Liver (tissue), 9 donors: Measurements from ENCODE around the gene OTOR. TPM values are rescaled to one million over a fixed set of nuclear protein-coding genes. Genes with fewer than 3 reads are reported as not detected.

Experiments
- DNase-seq: peaks from one replicate; pipeline ENCODE4 v3.0.0-alpha.2; 2017; ENCODE audit warnings: low spot score
- H3K27ac ChIP-seq, 2 donors: one replicate each; pipeline ENCODE4 v1.7.0; 2013; ENCODE audit warnings: inconsistent platforms in 2 of 2, low read length in 2 of 2, control low read depth in 1 of 2, low read depth in 1 of 2, mild to moderate bottlenecking in 1 of 2
- H3K27me3 ChIP-seq, 4 donors: one replicate each; pipeline versions ENCODE4 v1.6.1 to v1.7.0; 2013; ENCODE audit warnings: low read length in 3 of 4, inconsistent platforms in 1 of 4, mild to moderate bottlenecking in 1 of 4, moderate library complexity in 1 of 4; ENCODE audit not compliant: control insufficient read depth in 4 of 4, insufficient read depth in 4 of 4
- H3K36me3 ChIP-seq, 4 donors: one replicate each; pipeline versions ENCODE4 v1.6.1 to v1.7.0; 2013; ENCODE audit warnings: low read length in 3 of 4, mild to moderate bottlenecking in 3 of 4, low read depth in 1 of 4, moderate library complexity in 1 of 4; ENCODE audit not compliant: control insufficient read depth in 4 of 4, insufficient read depth in 3 of 4
- H3K4me1 ChIP-seq, 4 donors: one replicate each; pipeline versions ENCODE4 v1.6.1 to v1.7.0; 2013; ENCODE audit warnings: low read length in 3 of 4, mild to moderate bottlenecking in 3 of 4, moderate library complexity in 1 of 4; ENCODE audit not compliant: control insufficient read depth in 4 of 4, insufficient read depth in 4 of 4
- H3K4me3 ChIP-seq, 3 donors: one replicate each; pipeline versions ENCODE4 v1.6.1 to v1.7.0; 2013; ENCODE audit warnings: low read length in 3 of 3, control low read depth in 1 of 3, low read depth in 1 of 3, mild to moderate bottlenecking in 1 of 3
- H3K9ac ChIP-seq, 2 donors: one replicate each; pipeline ENCODE4 v1.7.0; 2013; ENCODE audit warnings: low read length in 2 of 2, mild to moderate bottlenecking in 2 of 2, moderate library complexity in 2 of 2, control low read depth in 1 of 2, low read depth in 1 of 2
- H3K9me3 ChIP-seq, 4 donors: one replicate each; pipeline versions ENCODE4 v1.6.1 to v1.7.0; 2013; ENCODE audit warnings: low read length in 3 of 4; ENCODE audit not compliant: control insufficient read depth in 4 of 4
- EGR1 ChIP-seq, 2 donors: IDR thresholded peaks; 2 replicates each; pipeline ENCODE4 v1.6.1; 2016 to 2018; ENCODE audit warnings: antibody characterized with exemption in 2 of 2, low read depth in 2 of 2
- FOXA1 ChIP-seq: IDR thresholded peaks from 2 replicates; pipeline ENCODE4 v1.6.1; 2016; ENCODE audit warnings: antibody characterized with exemption
- FOXA2 ChIP-seq: IDR thresholded peaks from 2 replicates; pipeline ENCODE4 v1.6.1; 2016; ENCODE audit warnings: antibody characterized with exemption
- GABPA ChIP-seq, 2 donors: IDR thresholded peaks in 1 of 2; conservative IDR thresholded peaks in 1 of 2; 2 replicates each; pipeline ENCODE4 v1.6.1; 2016; ENCODE audit warnings: antibody characterized with exemption in 2 of 2, mild to moderate bottlenecking in 1 of 2, moderate library complexity in 1 of 2
- HNF4A ChIP-seq, 2 donors: conservative IDR thresholded peaks; 2 replicates each; pipeline ENCODE4 v1.6.1; 2016; ENCODE audit warnings: antibody characterized with exemption in 2 of 2, mild to moderate bottlenecking in 2 of 2
- HNF4G ChIP-seq: IDR thresholded peaks from 2 replicates; pipeline ENCODE4 v1.6.1; 2016; ENCODE audit warnings: antibody characterized with exemption
- JUND ChIP-seq, 2 donors: IDR thresholded peaks; 2 replicates each; pipeline ENCODE4 v1.6.1; 2016; ENCODE audit warnings: antibody characterized with exemption in 2 of 2
- NR2F2 ChIP-seq: IDR thresholded peaks from 2 replicates; pipeline ENCODE4 v1.6.1; 2016; ENCODE audit warnings: antibody characterized with exemption
- RAD21 ChIP-seq, 2 donors: IDR thresholded peaks; 2 replicates each; pipeline ENCODE4 v1.6.1; 2016; ENCODE audit warnings: antibody characterized with exemption in 2 of 2, mild to moderate bottlenecking in 2 of 2
- RXRA ChIP-seq, 2 donors: IDR thresholded peaks; 2 replicates each; pipeline ENCODE4 v1.6.1; 2017 to 2018; ENCODE audit warnings: antibody characterized with exemption in 2 of 2, mild to moderate bottlenecking in 1 of 2
- SP1 ChIP-seq: IDR thresholded peaks from 2 replicates; pipeline ENCODE4 v1.6.1; 2018; ENCODE audit warnings: antibody characterized with exemption, mild to moderate bottlenecking
- TAF1 ChIP-seq: conservative IDR thresholded peaks from 2 replicates; pipeline ENCODE4 v1.6.1; 2016; ENCODE audit warnings: antibody characterized with exemption, mild to moderate bottlenecking
- YY1 ChIP-seq: IDR thresholded peaks from 2 replicates; pipeline ENCODE4 v1.6.1; 2016; ENCODE audit warnings: antibody characterized with exemption, mild to moderate bottlenecking
- WGBS: extraction: QIAGEN DNeasy Blood & Tissue Kit; methylation state at CpG from one replicate; pipeline ENCODE4 v1.1.7; 2013; 5-methylcytosine and 5-hydroxymethylcytosine counted together
- polyA plus RNA-seq, 2 donors: library from polyadenylated mRNA; stranded (reverse) in 1 of 2; unstranded in 1 of 2; fragments of 200-250 nt in 1 of 2; fragments of >200 nt in 1 of 2; fragmentation: Nextera tagmentation in 1 of 2; extraction: Ambion mirVana in 1 of 2; gene quantifications; one replicate each; pipeline versions ENCODE4 v1.2.1 to v1.2.3, GENCODE V29; 2013 to 2015
- total RNA-seq, 2 donors: library from RNA; depleted of rRNA; stranded (reverse); fragments of >200 nt; gene quantifications; one replicate each; pipeline ENCODE4 v1.2.3, GENCODE V29; 2014
- TF ChIP-seq, protein P1 (sequence below): fragments of 150-350 bp; IDR thresholded peaks from 2 replicates; pipeline ENCODE4 v1.5.1; 2017; ENCODE audit warnings: improper control_type of control experiment, low read depth, low read length; ENCODE audit not compliant: missing input control
- TF ChIP-seq, protein P2 (sequence below): IDR thresholded peaks from 2 replicates; pipeline ENCODE4 v1.6.1; 2016; ENCODE audit warnings: antibody characterized with exemption, mild to moderate bottlenecking
- TF ChIP-seq, protein P3 (sequence below): IDR thresholded peaks from 2 replicates; pipeline ENCODE4 v1.6.1; 2016; ENCODE audit warnings: antibody characterized with exemption
- TF ChIP-seq, protein P4 (sequence below): IDR thresholded peaks from 2 replicates; pipeline ENCODE4 v1.6.1; 2016; ENCODE audit warnings: antibody characterized with exemption
- TF ChIP-seq, protein P5 (sequence below): IDR thresholded peaks from 2 replicates; pipeline ENCODE4 v1.6.1; 2016; ENCODE audit warnings: antibody characterized with exemption
- donor health status: healthy.
- donor health status: healthy.
- donor health status: healthy.
- donor health status: healthy.
- donor health status: healthy.

Gene OTOR
- total and polyA plus RNA-seq, 4 donors, result not detected

DNA sequence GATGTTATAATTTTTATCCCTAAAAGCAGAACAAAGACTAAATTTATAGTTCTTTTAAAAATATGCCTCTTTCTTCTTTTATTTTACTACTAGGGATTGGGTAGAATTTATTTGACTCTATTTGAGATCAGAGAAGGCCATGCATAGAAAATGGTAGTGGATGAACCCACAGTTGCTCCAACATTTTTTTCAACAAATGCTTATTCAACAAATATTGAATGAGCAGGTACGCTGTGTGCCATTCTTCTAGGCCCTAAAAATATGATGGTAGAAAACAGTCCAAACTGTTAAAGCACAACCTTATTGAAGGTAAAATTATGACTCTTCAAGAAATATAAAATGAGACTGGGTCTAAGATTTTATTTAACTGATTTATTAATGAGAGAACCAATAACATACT is 30.0 kb downstream of the OTOR start (continued):
- TF ChIP-seq JUND (IDR thresholded peaks at IDR 0.05) (no peak), NR2F2 (no peak), EGR1 (IDR thresholded peaks at IDR 0.05; ENCODE audit: low read depth in 2 of 2) (no peak)

DNA sequence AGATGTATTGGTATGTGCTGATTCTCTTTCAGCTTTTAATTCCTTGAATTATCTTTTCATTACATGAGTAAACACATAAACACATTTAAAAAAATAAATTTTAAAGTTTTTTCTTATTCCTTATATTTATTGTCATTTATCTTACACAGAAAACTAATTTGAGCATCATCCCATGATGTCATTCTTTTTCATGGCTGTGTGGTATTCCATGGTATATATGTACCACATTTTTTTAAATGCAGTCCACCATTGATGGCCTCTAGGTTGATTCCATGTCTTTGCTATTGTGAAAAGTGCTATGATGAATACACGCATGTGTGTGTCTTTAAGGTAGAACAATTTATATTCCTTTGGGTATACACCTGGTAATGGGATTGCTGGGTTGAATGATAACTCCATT is 33.3 kb downstream of the OTOR start:
- no peak for DNase-seq
- Histone ChIP-seq H3K27ac (no peak overlapping the region), H3K4me3 (no peak overlapping the region), H3K27me3 (peaks cover 0 to 3% (median 0%) of the 10 kb centered on the region in 4 donors), H3K9ac (no peak overlapping the region), H3K36me3 (no peaks in the 10 kb centered on the region), H3K4me1 (no peaks in the 10 kb centered on the region), H3K9me3 (peaks cover 0 to 4% (median 1%) of the 10 kb centered on the region in 4 donors)
- 92% methylated on average over 1 of the region's 1 CpG for WGBS
- TF ChIP-seq NR2F2 (no peak), FOXA1 (no peak), JUND (IDR thresholded peaks at IDR 0.05) (no peak), TAF1 (no peak), YY1 (no peak), FOXA2 (no peak), RXRA (IDR thresholded peaks at IDR 0.05) (no peak), HNF4A (conservative IDR thresholded peaks at IDR 0.05) (no peak), HNF4G (no peak), SP1 (no peak), GABPA (IDR thresholded peaks at IDR 0.05 in 1 of 2, conservative IDR thresholded peaks at IDR 0.05 in 1 of 2) (no peak), RAD21 (IDR thresholded peaks at IDR 0.05) (no peak), EGR1 (IDR thresholded peaks at IDR 0.05; ENCODE audit: low read depth in 2 of 2) (no peak)
- TF ChIP-seq, protein P1, sequence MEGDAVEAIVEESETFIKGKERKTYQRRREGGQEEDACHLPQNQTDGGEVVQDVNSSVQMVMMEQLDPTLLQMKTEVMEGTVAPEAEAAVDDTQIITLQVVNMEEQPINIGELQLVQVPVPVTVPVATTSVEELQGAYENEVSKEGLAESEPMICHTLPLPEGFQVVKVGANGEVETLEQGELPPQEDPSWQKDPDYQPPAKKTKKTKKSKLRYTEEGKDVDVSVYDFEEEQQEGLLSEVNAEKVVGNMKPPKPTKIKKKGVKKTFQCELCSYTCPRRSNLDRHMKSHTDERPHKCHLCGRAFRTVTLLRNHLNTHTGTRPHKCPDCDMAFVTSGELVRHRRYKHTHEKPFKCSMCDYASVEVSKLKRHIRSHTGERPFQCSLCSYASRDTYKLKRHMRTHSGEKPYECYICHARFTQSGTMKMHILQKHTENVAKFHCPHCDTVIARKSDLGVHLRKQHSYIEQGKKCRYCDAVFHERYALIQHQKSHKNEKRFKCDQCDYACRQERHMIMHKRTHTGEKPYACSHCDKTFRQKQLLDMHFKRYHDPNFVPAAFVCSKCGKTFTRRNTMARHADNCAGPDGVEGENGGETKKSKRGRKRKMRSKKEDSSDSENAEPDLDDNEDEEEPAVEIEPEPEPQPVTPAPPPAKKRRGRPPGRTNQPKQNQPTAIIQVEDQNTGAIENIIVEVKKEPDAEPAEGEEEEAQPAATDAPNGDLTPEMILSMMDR, result no peak
- TF ChIP-seq, protein P2, sequence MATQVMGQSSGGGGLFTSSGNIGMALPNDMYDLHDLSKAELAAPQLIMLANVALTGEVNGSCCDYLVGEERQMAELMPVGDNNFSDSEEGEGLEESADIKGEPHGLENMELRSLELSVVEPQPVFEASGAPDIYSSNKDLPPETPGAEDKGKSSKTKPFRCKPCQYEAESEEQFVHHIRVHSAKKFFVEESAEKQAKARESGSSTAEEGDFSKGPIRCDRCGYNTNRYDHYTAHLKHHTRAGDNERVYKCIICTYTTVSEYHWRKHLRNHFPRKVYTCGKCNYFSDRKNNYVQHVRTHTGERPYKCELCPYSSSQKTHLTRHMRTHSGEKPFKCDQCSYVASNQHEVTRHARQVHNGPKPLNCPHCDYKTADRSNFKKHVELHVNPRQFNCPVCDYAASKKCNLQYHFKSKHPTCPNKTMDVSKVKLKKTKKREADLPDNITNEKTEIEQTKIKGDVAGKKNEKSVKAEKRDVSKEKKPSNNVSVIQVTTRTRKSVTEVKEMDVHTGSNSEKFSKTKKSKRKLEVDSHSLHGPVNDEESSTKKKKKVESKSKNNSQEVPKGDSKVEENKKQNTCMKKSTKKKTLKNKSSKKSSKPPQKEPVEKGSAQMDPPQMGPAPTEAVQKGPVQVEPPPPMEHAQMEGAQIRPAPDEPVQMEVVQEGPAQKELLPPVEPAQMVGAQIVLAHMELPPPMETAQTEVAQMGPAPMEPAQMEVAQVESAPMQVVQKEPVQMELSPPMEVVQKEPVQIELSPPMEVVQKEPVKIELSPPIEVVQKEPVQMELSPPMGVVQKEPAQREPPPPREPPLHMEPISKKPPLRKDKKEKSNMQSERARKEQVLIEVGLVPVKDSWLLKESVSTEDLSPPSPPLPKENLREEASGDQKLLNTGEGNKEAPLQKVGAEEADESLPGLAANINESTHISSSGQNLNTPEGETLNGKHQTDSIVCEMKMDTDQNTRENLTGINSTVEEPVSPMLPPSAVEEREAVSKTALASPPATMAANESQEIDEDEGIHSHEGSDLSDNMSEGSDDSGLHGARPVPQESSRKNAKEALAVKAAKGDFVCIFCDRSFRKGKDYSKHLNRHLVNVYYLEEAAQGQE, result no peak
- TF ChIP-seq, protein P3, sequence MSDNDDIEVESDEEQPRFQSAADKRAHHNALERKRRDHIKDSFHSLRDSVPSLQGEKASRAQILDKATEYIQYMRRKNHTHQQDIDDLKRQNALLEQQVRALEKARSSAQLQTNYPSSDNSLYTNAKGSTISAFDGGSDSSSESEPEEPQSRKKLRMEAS, result no peak
- TF ChIP-seq, protein P4, sequence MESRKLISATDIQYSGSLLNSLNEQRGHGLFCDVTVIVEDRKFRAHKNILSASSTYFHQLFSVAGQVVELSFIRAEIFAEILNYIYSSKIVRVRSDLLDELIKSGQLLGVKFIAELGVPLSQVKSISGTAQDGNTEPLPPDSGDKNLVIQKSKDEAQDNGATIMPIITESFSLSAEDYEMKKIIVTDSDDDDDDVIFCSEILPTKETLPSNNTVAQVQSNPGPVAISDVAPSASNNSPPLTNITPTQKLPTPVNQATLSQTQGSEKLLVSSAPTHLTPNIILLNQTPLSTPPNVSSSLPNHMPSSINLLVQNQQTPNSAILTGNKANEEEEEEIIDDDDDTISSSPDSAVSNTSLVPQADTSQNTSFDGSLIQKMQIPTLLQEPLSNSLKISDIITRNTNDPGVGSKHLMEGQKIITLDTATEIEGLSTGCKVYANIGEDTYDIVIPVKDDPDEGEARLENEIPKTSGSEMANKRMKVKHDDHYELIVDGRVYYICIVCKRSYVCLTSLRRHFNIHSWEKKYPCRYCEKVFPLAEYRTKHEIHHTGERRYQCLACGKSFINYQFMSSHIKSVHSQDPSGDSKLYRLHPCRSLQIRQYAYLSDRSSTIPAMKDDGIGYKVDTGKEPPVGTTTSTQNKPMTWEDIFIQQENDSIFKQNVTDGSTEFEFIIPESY, result no peak
- TF ChIP-seq, protein P5, sequence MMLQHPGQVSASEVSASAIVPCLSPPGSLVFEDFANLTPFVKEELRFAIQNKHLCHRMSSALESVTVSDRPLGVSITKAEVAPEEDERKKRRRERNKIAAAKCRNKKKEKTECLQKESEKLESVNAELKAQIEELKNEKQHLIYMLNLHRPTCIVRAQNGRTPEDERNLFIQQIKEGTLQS, result no peak
